HFFc6 (cell line): ENCODE data around the gene ADGRA1. TPM values are rescaled to one million over a fixed set of nuclear protein-coding genes. Genes with fewer than 3 reads are reported as not detected.

Experiments used
- DNase-seq: peaks from one replicate; pipeline ENCODE4 v3.0.0-alpha.2; 2018
- H3K27ac Mint-ChIP-seq: 2 replicates; pipeline ENCODE4 v1.8.0; 2020; ENCODE audit warnings: mild to moderate bottlenecking, mixed read lengths
- H3K27me3 Mint-ChIP-seq: 2 replicates; pipeline ENCODE4 v1.8.0; 2021; ENCODE audit warnings: mild to moderate bottlenecking, moderate library complexity, mixed read lengths; ENCODE audit not compliant: insufficient read depth
- H3K36me3 Mint-ChIP-seq: 2 replicates; pipeline ENCODE4 v1.8.0; 2021; ENCODE audit warnings: low read depth, mixed read lengths
- H3K4me1 Mint-ChIP-seq: 2 replicates; pipeline ENCODE4 v1.8.0; 2020; ENCODE audit warnings: low read depth, mixed read lengths
- H3K4me3 Mint-ChIP-seq: 2 replicates; pipeline ENCODE4 v1.8.0; 2020; ENCODE audit warnings: mild to moderate bottlenecking, moderate library complexity, mixed read lengths
- H3K9me3 Mint-ChIP-seq: 2 replicates; pipeline ENCODE4 v1.8.0; 2020; ENCODE audit warnings: mild to moderate bottlenecking, mixed read lengths
- total RNA-seq, 6 experiments: library from RNA; stranded (reverse); fragmentation: NEBNext Ultra II Directional; extraction: Animal tissue kit (Norgen Biotek cat#: 25700); gene quantifications; 2 replicates in 1 of 6; 3 replicates in 5 of 6; pipeline ENCODE4 v1.2.3, GENCODE V29; 2021
- TF ChIP-seq, protein P1 (sequence below): fragments of 200-600 bp; sonication (generic); IDR thresholded peaks from 2 replicates; pipeline ENCODE4 v1.5.0; 2021; ENCODE audit warnings: antibody characterized with exemption, mild to moderate bottlenecking

Gene ADGRA1
- total RNA-seq, 6 experiments from 2014 or later: not detected

DNA sequence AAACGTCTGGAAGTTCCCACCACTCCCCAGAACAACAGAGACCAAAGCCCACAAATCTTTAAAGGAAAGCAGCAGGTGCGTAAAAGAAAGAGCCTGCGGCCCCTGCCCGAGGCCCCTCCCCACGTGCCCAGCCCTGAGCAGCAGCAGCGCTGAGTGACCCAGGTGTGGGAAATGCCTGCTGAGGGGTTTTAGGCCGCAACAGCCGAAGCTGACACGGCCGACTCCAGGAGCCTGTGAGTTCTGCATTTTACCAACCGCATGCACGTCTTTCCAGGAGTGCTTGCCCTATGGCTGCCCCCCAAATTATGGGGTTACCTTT, 70.7 kb downstream of the ADGRA1 start:
- Mint-ChIP-seq H3K4me3 (no peak overlapping the region), H3K27me3 (peaks cover 12% of the 10 kb centered on the region), H3K9me3 (no peaks in the 10 kb centered on the region), H3K27ac (no peak overlapping the region), H3K4me1 (no peaks in the 10 kb centered on the region), H3K36me3 (no peaks in the 10 kb centered on the region)
- TF ChIP-seq, protein P1, sequence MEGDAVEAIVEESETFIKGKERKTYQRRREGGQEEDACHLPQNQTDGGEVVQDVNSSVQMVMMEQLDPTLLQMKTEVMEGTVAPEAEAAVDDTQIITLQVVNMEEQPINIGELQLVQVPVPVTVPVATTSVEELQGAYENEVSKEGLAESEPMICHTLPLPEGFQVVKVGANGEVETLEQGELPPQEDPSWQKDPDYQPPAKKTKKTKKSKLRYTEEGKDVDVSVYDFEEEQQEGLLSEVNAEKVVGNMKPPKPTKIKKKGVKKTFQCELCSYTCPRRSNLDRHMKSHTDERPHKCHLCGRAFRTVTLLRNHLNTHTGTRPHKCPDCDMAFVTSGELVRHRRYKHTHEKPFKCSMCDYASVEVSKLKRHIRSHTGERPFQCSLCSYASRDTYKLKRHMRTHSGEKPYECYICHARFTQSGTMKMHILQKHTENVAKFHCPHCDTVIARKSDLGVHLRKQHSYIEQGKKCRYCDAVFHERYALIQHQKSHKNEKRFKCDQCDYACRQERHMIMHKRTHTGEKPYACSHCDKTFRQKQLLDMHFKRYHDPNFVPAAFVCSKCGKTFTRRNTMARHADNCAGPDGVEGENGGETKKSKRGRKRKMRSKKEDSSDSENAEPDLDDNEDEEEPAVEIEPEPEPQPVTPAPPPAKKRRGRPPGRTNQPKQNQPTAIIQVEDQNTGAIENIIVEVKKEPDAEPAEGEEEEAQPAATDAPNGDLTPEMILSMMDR: no peak
- no peak for DNase-seq

DNA sequence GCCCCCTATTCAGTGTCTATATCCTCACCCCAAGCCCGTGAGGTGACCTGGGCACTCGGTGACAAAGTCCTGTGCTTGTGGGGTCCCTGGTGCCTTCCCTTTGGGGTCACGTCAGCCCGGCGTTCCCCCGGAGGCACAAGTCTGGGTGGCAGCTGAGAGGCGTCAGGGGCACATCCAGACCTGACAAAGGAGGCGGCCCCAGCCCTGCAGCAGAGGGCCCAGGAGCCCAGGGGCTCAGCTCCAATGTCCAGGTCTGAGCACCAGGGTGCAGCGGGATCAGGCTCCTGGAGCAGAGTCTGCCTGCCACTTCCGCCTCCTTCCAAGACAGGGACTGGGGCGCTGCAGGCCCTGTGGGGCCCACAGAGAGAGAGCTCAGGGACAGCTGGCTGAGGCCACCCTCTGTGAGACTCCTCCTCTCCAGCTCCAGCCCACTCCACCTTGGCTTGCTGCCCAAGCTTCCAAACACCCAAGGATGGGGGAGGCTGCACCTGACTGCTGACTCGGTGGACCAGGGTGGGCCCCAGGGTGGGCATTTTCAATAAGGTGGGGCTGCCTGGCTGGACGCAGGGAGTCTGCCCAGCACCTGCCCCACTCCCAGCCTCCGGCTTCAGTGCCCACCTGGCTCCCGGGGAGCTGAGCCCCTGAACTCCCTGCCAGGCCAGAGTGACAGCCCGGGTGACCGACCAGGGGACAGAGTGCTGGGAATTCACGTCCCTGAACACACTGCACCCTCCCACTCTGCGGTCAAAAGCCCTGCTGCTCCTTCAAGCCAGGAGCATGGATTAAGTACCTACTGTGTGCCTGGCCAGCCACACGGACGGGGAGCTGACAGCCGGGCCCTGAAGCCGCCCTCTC, 71.3 kb downstream of the ADGRA1 start:
- H3K27me3 Mint-ChIP-seq: peaks cover 12% of the 10 kb centered on the region
- H3K4me1 Mint-ChIP-seq: no peaks in the 10 kb centered on the region
- no peaks in the 10 kb centered on the region for H3K9me3 Mint-ChIP-seq
- H3K4me3 Mint-ChIP-seq: no peak overlapping the region
- TF ChIP-seq, protein P1: no peak
- no peaks in the 10 kb centered on the region for H3K36me3 Mint-ChIP-seq
- no peak for DNase-seq
- no peak overlapping the region for H3K27ac Mint-ChIP-seq

DNA sequence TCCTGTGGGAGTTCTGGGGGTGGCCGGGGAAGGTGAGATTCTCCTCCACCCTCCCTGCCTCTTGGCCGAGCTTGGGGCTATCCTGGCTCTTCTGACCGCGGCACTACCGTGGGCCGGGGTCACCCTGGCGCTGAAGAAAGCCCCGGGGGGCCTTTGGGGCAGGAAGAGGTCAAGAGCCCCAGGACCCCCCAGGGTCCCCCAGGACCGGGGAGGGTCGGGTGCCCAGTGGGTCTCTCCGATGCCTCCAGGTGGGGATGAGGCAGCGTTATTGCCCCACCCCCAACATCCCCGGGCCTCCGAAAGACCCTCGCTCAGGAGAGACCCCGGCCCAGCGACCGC, 71.9 kb downstream of the ADGRA1 start:
- TF ChIP-seq, protein P1: no peak
- no peak overlapping the region for H3K27ac Mint-ChIP-seq
- no peak overlapping the region for H3K4me3 Mint-ChIP-seq
- DNase-seq: no peak
- H3K27me3 Mint-ChIP-seq: peaks cover 12% of the 10 kb centered on the region
- H3K9me3 Mint-ChIP-seq: no peaks in the 10 kb centered on the region
- no peaks in the 10 kb centered on the region for H3K4me1 Mint-ChIP-seq
- H3K36me3 Mint-ChIP-seq: no peaks in the 10 kb centered on the region

DNA sequence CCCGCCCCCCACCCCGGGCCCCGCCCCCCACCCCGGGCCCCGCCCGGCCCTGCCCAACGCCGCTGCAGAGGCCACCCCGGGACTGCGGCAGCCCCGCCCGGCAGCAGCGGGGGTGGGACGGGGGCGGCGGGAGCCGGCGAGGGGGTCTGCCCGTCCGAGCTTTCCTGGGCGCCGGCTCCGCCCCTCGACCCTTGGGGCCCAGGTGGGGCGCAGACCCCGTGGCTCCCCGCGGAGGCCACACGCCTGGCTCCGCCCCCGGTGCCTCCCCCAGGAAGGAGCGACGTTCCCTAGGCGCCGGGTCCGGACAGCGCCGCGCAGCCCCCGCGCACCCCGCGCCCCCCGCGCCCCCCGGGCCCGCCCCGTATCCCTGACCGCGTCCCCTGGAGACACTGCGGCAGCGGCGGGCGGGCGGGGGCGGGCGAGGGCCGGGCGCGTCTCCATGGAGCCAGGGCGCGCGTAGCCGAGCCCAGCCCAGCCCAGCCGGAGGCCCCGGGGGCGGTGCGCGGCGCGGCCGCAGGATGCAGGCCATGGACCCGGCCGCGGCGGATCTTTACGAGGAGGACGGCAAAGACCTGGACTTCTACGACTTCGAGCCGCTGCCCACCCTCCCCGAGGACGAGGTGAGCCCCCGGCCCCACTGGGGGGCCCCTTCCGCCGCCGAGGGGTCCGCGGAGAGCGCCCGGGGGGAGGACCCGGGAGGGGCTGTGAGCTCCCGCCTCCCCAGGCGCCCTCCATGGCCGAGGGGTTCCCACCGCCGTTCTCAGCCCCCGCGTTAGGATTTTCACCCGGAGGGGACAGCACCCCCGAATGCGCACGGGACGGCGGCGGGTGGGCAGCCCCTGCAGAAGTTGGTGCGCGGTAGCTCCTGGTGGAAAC, 72.5 kb downstream of the ADGRA1 start, which contains the start of gene KNDC1:
Gene KNDC1 (plus strand): TSS at position 270 of the 876 bp plus-strand sequence. CDS start 249 bp downstream, at position 519.
- no peak for DNase-seq
- peak within 1 kb of the TSS; percentile 28; the same call in 1 of the 2 replicates for H3K4me3 Mint-ChIP-seq
- no peaks in the 10 kb centered on the region for H3K9me3 Mint-ChIP-seq
- no peaks in the 10 kb centered on the region for H3K4me1 Mint-ChIP-seq
- TF ChIP-seq, protein P1: no peak
- peaks cover 7% of the 10 kb centered on the region for H3K27me3 Mint-ChIP-seq
- no peak within 1 kb of the TSS for H3K27ac Mint-ChIP-seq
- no peaks in the 10 kb centered on the region for H3K36me3 Mint-ChIP-seq

DNA sequence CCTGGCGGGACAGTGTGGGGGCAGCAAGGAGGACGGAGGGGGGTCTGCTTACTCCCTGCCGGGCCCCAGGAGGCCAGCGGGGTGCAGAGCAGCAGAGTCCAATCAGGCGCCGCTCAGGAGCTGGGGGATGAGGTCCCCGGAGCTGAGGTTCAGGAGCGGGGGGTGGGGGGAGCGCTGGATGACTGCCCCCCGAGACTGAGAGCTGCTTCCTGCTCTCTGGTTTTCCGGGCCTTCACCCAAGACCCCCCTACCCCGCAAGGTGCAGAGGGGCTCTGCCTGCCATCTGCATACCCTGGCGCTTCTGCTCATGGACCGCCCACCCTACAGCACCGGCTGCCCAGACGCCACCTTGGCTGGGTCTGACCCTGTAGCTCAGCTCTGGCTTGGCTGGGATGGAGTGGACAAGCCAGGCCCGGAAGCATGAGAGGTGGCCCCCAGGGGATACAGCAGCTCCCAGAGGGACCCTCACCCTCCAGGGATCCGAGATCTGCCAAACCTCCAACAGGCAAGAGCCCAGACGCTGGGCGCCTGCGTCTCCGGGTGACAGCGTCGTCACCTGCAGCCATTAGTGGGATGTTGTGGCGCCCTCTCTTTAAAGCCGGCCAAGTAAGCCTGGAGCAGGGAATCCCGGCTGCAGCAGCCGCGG, 73.2 kb downstream of the ADGRA1 start:
- no peak for DNase-seq
- H3K27me3 Mint-ChIP-seq: peaks cover 6% of the 10 kb centered on the region; the same call in 1 of the 2 replicates
- TF ChIP-seq, protein P1: no peak
- no peaks in the 10 kb centered on the region for H3K4me1 Mint-ChIP-seq
- H3K27ac Mint-ChIP-seq: no peak overlapping the region
- no peaks in the 10 kb centered on the region for H3K36me3 Mint-ChIP-seq
- H3K9me3 Mint-ChIP-seq: no peaks in the 10 kb centered on the region
- H3K4me3 Mint-ChIP-seq: peak overlapping the region; percentile 28; the same call in 1 of the 2 replicates
